H1 (cell line): Measurements from ENCODE around the gene NFATC1. TPM values are rescaled to one million over a fixed set of nuclear protein-coding genes. Genes with fewer than 3 reads are reported as not detected.
A peak's percentile ranks its signal among the peaks of the same experiment; 100 is the strongest.

Experiments
- CTCF ChIA-PET: fragments of 300-600 bp; sonication (Branson Sonifier 250); formaldehyde crosslinking; loops from one replicate; lab custom pipeline; 2021; ENCODE audit not compliant: partially characterized antibody; lab: Charles Lee
- POLR2A ChIA-PET: fragments of 300-600 bp; sonication (Branson Sonifier 250); formaldehyde crosslinking; loops from one replicate; lab custom pipeline; 2021; ENCODE audit warnings: inconsistent platforms; ENCODE audit not compliant: partially characterized antibody; lab: Charles Lee
- DNase-seq, 2 experiments: peaks; one replicate each; pipeline versions ENCODE4 v3.0.0 to v3.0.0-alpha.2; 2010 to 2022; ENCODE audit warnings: low spot score in 2 of 2, low read depth in 1 of 2, mixed read lengths in 1 of 2
- FAIRE-seq: peaks from 2 replicates; lab custom pipeline; 2011; peaks lifted over from hg19 to GRCh38; lab: Jason Lieb, UNC
- H2AFZ ChIP-seq: 2 replicates; pipeline ENCODE4 v1.8.1; 2012; ENCODE audit warnings: low read length, inconsistent platforms
- H2AK5ac ChIP-seq: 2 replicates; pipeline ENCODE4 v1.6.1; 2013; ENCODE audit warnings: low read depth, low read length
- H2BK120ac ChIP-seq: replicated peaks from 2 replicates; pipeline ENCODE3; 2013; ENCODE audit warnings: low read depth, low read length, inconsistent platforms
- H2BK12ac ChIP-seq: 2 replicates; pipeline ENCODE4 v1.6.1; 2013; ENCODE audit warnings: low read depth, low read length
- H2BK15ac ChIP-seq: 2 replicates; pipeline ENCODE4 v1.6.1; 2013; ENCODE audit warnings: low read length
- H2BK20ac ChIP-seq: 2 replicates; pipeline ENCODE4 v1.6.1; 2013; ENCODE audit warnings: low read length
- H2BK5ac ChIP-seq: 2 replicates; pipeline ENCODE4 v1.6.1; 2013; ENCODE audit warnings: low read depth, low read length
- H3K14ac ChIP-seq: 2 replicates; pipeline ENCODE4 v1.6.1; 2013; ENCODE audit warnings: inconsistent platforms; ENCODE audit not compliant: insufficient read length
- H3K18ac ChIP-seq: 2 replicates; pipeline ENCODE4 v1.6.1; 2013; ENCODE audit warnings: low read length; ENCODE audit errors: extremely low read depth
- H3K23ac ChIP-seq: 2 replicates; pipeline ENCODE4 v1.6.1; 2013; ENCODE audit warnings: inconsistent platforms; ENCODE audit not compliant: insufficient read length
- H3K23me2 ChIP-seq: 2 replicates; pipeline ENCODE4 v1.6.1; 2013; ENCODE audit warnings: low read depth, low read length
- H3K27ac ChIP-seq: 2 replicates; pipeline ENCODE4 v1.6.1; 2011; ENCODE audit warnings: low read depth, low read length, inconsistent platforms
- H3K27me3 ChIP-seq, 4 experiments: replicated peaks in 1 of 4; 1 replicate in 1 of 4; 2 replicates in 3 of 4; pipeline versions ENCODE4 v1.6.1 to v1.8.1; 2011 to 2013; ENCODE audit warnings: low read length in 3 of 4, mild to moderate bottlenecking in 3 of 4, inconsistent platforms in 2 of 4, mixed read lengths in 2 of 4, moderate library complexity in 1 of 4; ENCODE audit not compliant: control insufficient read depth in 3 of 4, insufficient read depth in 3 of 4; ENCODE audit errors: extremely low read depth in 1 of 4
- H3K36me3 ChIP-seq, 4 experiments: 2 replicates each; pipeline versions ENCODE4 v1.6.1 to v1.8.1; 2011 to 2013; ENCODE audit warnings: mild to moderate bottlenecking in 4 of 4, low read length in 3 of 4, moderate library complexity in 2 of 4, control low read depth in 1 of 4, inconsistent platforms in 1 of 4; ENCODE audit not compliant: insufficient read depth in 4 of 4, control insufficient read depth in 2 of 4
- H3K4ac ChIP-seq: replicated peaks from 2 replicates; pipeline ENCODE3; 2013; ENCODE audit warnings: low read length, low read depth, mixed read lengths, inconsistent platforms; ENCODE audit not compliant: insufficient read length
- H3K4me1 ChIP-seq, 4 experiments: replicated peaks in 1 of 4; 1 replicate in 1 of 4; 2 replicates in 3 of 4; pipeline versions ENCODE4 v1.6.1 to v1.8.1; 2011 to 2013; ENCODE audit warnings: low read length in 3 of 4, inconsistent platforms in 2 of 4, mixed read lengths in 1 of 4; ENCODE audit not compliant: insufficient read depth in 4 of 4, control insufficient read depth in 3 of 4
- H3K4me2 ChIP-seq, 2 experiments: 2 replicates each; pipeline versions ENCODE4 v1.6.1 to v1.8.1; 2011 to 2013; ENCODE audit warnings: low read depth in 2 of 2, low read length in 2 of 2, control low read depth in 1 of 2, inconsistent platforms in 1 of 2, mild to moderate bottlenecking in 1 of 2; ENCODE audit not compliant: insufficient read depth in 1 of 2
- H3K4me3 ChIP-seq, 4 experiments: fragments of 200-600, 300-600 bp in 1 of 4; sonication (generic), shearing (Covaris generic), sonication (Bioruptor Twin) in 1 of 4; 2 replicates each; pipeline versions ENCODE4 v1.5.1 to v1.8.1; 2011 to 2016; ENCODE audit warnings: low read length in 4 of 4, low read depth in 3 of 4, control low read depth in 2 of 4, inconsistent platforms in 2 of 4, mild to moderate bottlenecking in 2 of 4, mixed read lengths in 1 of 4, moderate library complexity in 1 of 4; ENCODE audit not compliant: insufficient read depth in 2 of 4; ENCODE audit errors: extremely low read depth in 1 of 4
- H3K56ac ChIP-seq: replicated peaks from 2 replicates; pipeline ENCODE3; 2013; ENCODE audit warnings: low read depth, mild to moderate bottlenecking, mixed read lengths, low read length, inconsistent platforms; ENCODE audit not compliant: insufficient read length
- H3K79me1 ChIP-seq: 2 replicates; pipeline ENCODE4 v1.6.1; 2013; ENCODE audit warnings: low read depth, low read length, control low read depth
- H3K79me2 ChIP-seq, 2 experiments: 2 replicates each; pipeline versions ENCODE4 v1.6.1 to v1.8.1; 2012 to 2013; ENCODE audit warnings: low read length in 2 of 2, mild to moderate bottlenecking in 2 of 2, inconsistent platforms in 1 of 2; ENCODE audit not compliant: insufficient read depth in 2 of 2, control insufficient read depth in 1 of 2
- H3K9ac ChIP-seq, 4 experiments: replicated peaks in 1 of 4; 1 replicate in 1 of 4; 2 replicates in 3 of 4; pipeline versions ENCODE4 v1.6.1 to v1.8.1; 2011 to 2013; ENCODE audit warnings: low read depth in 3 of 4, low read length in 3 of 4, control low read depth in 2 of 4, mild to moderate bottlenecking in 2 of 4, moderate library complexity in 2 of 4, inconsistent platforms in 1 of 4; ENCODE audit errors: extremely low read depth in 1 of 4
- H3K9me3 ChIP-seq, 2 experiments: 2 replicates each; pipeline versions ENCODE4 v1.6.1 to v1.8.1; 2012 to 2013; ENCODE audit warnings: mild to moderate bottlenecking in 2 of 2, moderate library complexity in 2 of 2, control low read depth in 1 of 2, inconsistent platforms in 1 of 2, low read depth in 1 of 2, low read length in 1 of 2, mixed read lengths in 1 of 2; ENCODE audit not compliant: insufficient read depth in 2 of 2
- H4K20me1 ChIP-seq, 2 experiments: replicated peaks in 1 of 2; 2 replicates each; pipeline versions ENCODE3 to v1.8.1; 2011 to 2013; ENCODE audit warnings: inconsistent platforms in 2 of 2, low read length in 2 of 2, mild to moderate bottlenecking in 1 of 2; ENCODE audit not compliant: insufficient read depth in 2 of 2, control insufficient read depth in 1 of 2
- H4K5ac ChIP-seq: 2 replicates; pipeline ENCODE4 v1.6.1; 2013; ENCODE audit warnings: low read length, low read depth, mixed read lengths, inconsistent platforms; ENCODE audit not compliant: insufficient read length
- H4K8ac ChIP-seq: 2 replicates; pipeline ENCODE4 v1.8.0; 2013; ENCODE audit warnings: mild to moderate bottlenecking, moderate library complexity, low read length, inconsistent platforms; ENCODE audit not compliant: insufficient read depth; ENCODE audit errors: extremely low read depth
- H4K91ac ChIP-seq: replicated peaks from 2 replicates; pipeline ENCODE3; 2013; ENCODE audit warnings: low read length, mixed read lengths, inconsistent platforms; ENCODE audit not compliant: insufficient read length
- CREB1 ChIP-seq: IDR thresholded peaks from 2 replicates; pipeline ENCODE4 v1.6.1; 2012; ENCODE audit warnings: inconsistent platforms
- RAD21 ChIP-seq, 2 experiments: IDR thresholded peaks in 1 of 2; conservative IDR thresholded peaks in 1 of 2; 2 replicates each; pipeline ENCODE4 v1.6.1; 2011; ENCODE audit warnings: low read depth in 2 of 2, low read length in 2 of 2, improper control_type of control experiment in 1 of 2, inconsistent platforms in 1 of 2, mild to moderate bottlenecking in 1 of 2, moderate library complexity in 1 of 2
- SUZ12 ChIP-seq: fragments of 200-600 bp; sonication (generic); IDR thresholded peaks from 2 replicates; pipeline ENCODE4 v1.6.1; 2012; ENCODE audit warnings: mild to moderate bottlenecking, inconsistent platforms, low read length, moderate library complexity, mixed read lengths
- TCF12 ChIP-seq: IDR thresholded peaks from 2 replicates; pipeline ENCODE4 v1.6.1; 2011; ENCODE audit warnings: low read depth, mild to moderate bottlenecking, low read length
- YY1 ChIP-seq: IDR thresholded peaks from 2 replicates; pipeline ENCODE4 v1.6.1; 2011; ENCODE audit warnings: low read depth, mild to moderate bottlenecking, low read length
- WGBS, 2 experiments: shearing (Covaris generic) in 1 of 2; methylation state at CpG; one replicate each; pipeline versions ENCODE4 v1.1.6 to v1.1.7; 2013 to 2015; ENCODE audit warnings: low lambda C conversion rate in 2 of 2, mixed read lengths in 2 of 2, inconsistent platforms in 1 of 2, low coverage in 1 of 2, missing lambda C conversion rate in 1 of 2; ENCODE audit not compliant: insufficient replicate concordance in 2 of 2, insufficient coverage in 1 of 2, insufficient read length in 1 of 2; ENCODE audit errors: extremely low coverage in 1 of 2, missing lambda C conversion rate in 1 of 2; 5-methylcytosine and 5-hydroxymethylcytosine counted together
- polyA plus RNA-seq, 7 experiments: library from polyadenylated mRNA; depleted of rRNA in 3 of 7; stranded (reverse) in 5 of 7; unstranded in 2 of 7; fragments of >200 nt in 5 of 7; fragments of 200-250 nt in 2 of 7; gene quantifications; 1 replicate in 5 of 7; 2 replicates in 1 of 7; 4 replicates in 1 of 7; pipeline versions ENCODE4 v1.2.1 to v1.2.3, GENCODE V29; 2011 to 2013; ENCODE audit warnings: missing spikeins in 2 of 7, mixed read lengths in 2 of 7
- total RNA-seq: library from RNA; stranded (reverse); fragmentation: NEBNext Ultra II Directional; extraction: Animal tissue kit (Norgen Biotek cat#: 25700); gene quantifications from 2 replicates; pipeline ENCODE4 v1.2.1, GENCODE V29; 2021
- TF ChIP-seq, protein P1 (sequence below): IDR thresholded peaks from 2 replicates; pipeline ENCODE4 v1.6.1; 2012; ENCODE audit warnings: inconsistent platforms
- TF ChIP-seq, protein P2 (sequence below), 3 experiments: IDR thresholded peaks; 1 replicate in 2 of 3; 2 replicates in 1 of 3; pipeline versions ENCODE4 v1.5.1 to v1.6.1; 2011; ENCODE audit warnings: low read length in 3 of 3, mild to moderate bottlenecking in 3 of 3, inconsistent platforms in 2 of 3, low read depth in 1 of 3, moderate library complexity in 1 of 3; ENCODE audit not compliant: insufficient read depth in 1 of 3; ENCODE audit errors: control extremely low read depth in 1 of 3

The NFATC1 gene
- total and polyA plus RNA-seq, 2 of the 8 experiments (the other 6 are each of a cell fraction or from before 2014, with no cell fraction given): 2.0 to 6.6 TPM

DNA sequence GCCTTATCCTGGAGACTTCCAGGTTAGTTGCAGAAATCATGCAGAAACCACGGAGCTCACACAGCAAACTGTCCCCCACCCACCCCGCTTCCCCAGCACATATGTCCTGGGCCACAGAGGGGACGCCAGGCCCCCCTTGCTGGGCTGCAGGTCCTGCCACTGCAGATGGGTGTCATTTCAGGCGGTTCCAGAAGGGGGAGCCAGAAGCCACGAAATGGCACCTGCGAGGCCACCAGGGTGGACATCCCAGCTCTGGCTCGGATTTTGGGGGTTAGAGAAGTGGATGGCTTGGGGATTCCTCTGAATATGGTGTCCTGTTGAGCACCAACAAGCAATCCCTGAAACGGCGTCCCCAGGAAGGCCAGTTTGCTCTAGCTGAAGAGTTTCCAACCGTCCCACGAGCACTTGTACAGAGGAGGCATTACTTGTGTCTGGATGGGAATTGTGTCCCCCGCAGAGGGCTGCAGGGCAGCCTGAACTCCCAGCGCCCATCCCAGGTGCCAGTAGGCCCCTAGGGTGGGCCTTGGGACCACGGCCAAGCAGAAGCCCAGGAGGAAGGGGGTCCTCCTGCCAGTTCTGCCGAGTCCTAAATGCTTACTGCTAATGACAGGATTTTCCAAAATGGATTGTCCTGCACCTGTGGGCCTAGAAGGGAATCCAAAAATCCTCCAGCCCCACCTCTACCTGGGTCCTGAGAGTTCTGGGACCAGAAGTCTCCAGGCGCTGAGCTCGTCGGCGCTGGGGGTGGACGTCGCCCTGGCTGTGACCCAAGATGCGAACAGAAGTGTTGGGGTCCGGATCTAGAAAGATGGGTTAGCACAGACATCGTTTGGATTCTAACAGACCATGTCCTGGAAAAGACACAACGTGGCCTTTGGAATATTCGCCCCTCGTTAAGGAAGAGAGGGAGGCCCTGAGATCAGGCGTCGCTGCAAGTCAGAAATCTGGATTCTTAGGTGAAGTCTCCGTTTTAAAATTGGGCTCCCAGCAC, 14.6 kb upstream of the NFATC1 start:
- H3K4me3 ChIP-seq: no peak overlapping the region
- WGBS, 2 experiments: 68% methylated on average over 27 of the region's 30 CpGs; no CpG with 5 or more reads in 1 of the 2 experiments
- H3K79me2 ChIP-seq: no peaks in the 10 kb centered on the region
- 0 out of 2 replicates have a peak overlapping the region, but pooled peaks have one; percentile 29 for H4K8ac ChIP-seq
- no peak overlapping the region for H2BK120ac ChIP-seq
- H2AK5ac ChIP-seq: no peak overlapping the region
- H3K79me1 ChIP-seq: no peaks in the 10 kb centered on the region
- H4K20me1 ChIP-seq: peaks cover 0 to 3% of the 10 kb centered on the region in 2 experiments
- no peak overlapping the region for H3K56ac ChIP-seq
- no peaks in the 10 kb centered on the region; a peak in 1 of 8 replicates for H3K36me3 ChIP-seq
- H3K27me3 ChIP-seq: no peaks in the 10 kb centered on the region; a peak in 3 of 7 replicates
- no peak overlapping the region for H3K23ac ChIP-seq
- CTCF ChIA-PET: interaction anchor here (0.6 to 9.7 kb wide), 45 partner anchors 9 to 579 kb away, joined by 3 to 124 read pairs (median 4); partner anchors contain the start of gene NFATC1
- H3K9ac ChIP-seq: no peak overlapping the region
- TF ChIP-seq, protein P1, sequence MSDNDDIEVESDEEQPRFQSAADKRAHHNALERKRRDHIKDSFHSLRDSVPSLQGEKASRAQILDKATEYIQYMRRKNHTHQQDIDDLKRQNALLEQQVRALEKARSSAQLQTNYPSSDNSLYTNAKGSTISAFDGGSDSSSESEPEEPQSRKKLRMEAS: 0 out of 2 replicates have a peak, but pooled peaks have one; percentile 10
- TF ChIP-seq, protein P2, sequence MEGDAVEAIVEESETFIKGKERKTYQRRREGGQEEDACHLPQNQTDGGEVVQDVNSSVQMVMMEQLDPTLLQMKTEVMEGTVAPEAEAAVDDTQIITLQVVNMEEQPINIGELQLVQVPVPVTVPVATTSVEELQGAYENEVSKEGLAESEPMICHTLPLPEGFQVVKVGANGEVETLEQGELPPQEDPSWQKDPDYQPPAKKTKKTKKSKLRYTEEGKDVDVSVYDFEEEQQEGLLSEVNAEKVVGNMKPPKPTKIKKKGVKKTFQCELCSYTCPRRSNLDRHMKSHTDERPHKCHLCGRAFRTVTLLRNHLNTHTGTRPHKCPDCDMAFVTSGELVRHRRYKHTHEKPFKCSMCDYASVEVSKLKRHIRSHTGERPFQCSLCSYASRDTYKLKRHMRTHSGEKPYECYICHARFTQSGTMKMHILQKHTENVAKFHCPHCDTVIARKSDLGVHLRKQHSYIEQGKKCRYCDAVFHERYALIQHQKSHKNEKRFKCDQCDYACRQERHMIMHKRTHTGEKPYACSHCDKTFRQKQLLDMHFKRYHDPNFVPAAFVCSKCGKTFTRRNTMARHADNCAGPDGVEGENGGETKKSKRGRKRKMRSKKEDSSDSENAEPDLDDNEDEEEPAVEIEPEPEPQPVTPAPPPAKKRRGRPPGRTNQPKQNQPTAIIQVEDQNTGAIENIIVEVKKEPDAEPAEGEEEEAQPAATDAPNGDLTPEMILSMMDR (IDR thresholded peaks at IDR 0.05; ENCODE audit: control extremely low read depth in 1 of 3, insufficient read depth in 1 of 3, low read depth in 1 of 3, low read length in 3 of 3): peak in 2 of 3 experiments; percentile 89 to 92; a peak in 3 of 4 replicates
- TF ChIP-seq RAD21 (IDR thresholded peaks at IDR 0.05 in 1 of 2, conservative IDR thresholded peaks at IDR 0.05 in 1 of 2; ENCODE audit: low read depth in 2 of 2, low read length in 2 of 2) (peak; percentile 97 to 98), YY1 (peak; percentile 20; the same call in 1 of the 2 replicates), SUZ12 (no peak), TCF12 (no peak), CREB1 (0 out of 2 replicates have a peak, but pooled peaks have one; percentile 21)
- no peak overlapping the region for H3K4ac ChIP-seq
- no peak overlapping the region for H2AFZ ChIP-seq
- H3K4me1 ChIP-seq: peaks cover 0 to 6% (median 2%) of the 10 kb centered on the region in 4 experiments; a peak in 3 of 7 replicates
- no peak overlapping the region for H4K91ac ChIP-seq
- H2BK12ac ChIP-seq: no peak overlapping the region
- H3K14ac ChIP-seq: no peak overlapping the region
- no peak for FAIRE-seq
- POLR2A ChIA-PET: interaction anchor here (0.9 to 1.4 kb wide), 4 partner anchors 9 to 262 kb away, joined by 3 read pairs; no protein-coding TSS in a partner anchor
- H3K4me2 ChIP-seq: no peak overlapping the region
- no peak overlapping the region for H2BK15ac ChIP-seq
- no peaks in the 10 kb centered on the region for H3K23me2 ChIP-seq
- no peak overlapping the region for H4K5ac ChIP-seq
- H2BK5ac ChIP-seq: no peak overlapping the region
- no peak overlapping the region for H2BK20ac ChIP-seq
- DNase-seq: peak in 1 of 2 experiments; percentile 96
- no peak overlapping the region for H3K18ac ChIP-seq
- no peak overlapping the region for H3K27ac ChIP-seq
- H3K9me3 ChIP-seq: no peaks in the 10 kb centered on the region
